HepG2 (cell line): ENCODE data around the gene CD80. TPM values are rescaled to one million over a fixed set of nuclear protein-coding genes. Genes with fewer than 3 reads are reported as not detected.

ENCODE experiments used
- BRCA1 ChIP-seq: sonication (generic); formaldehyde crosslinking; IDR thresholded peaks from 2 replicates; pipeline ENCODE4 v1.4.0; 2020; ENCODE audit warnings: missing genetic modification reagents
- KDM4B ChIP-seq: sonication (generic); formaldehyde crosslinking; IDR thresholded peaks from 2 replicates; pipeline ENCODE4 v1.4.0; 2020; ENCODE audit warnings: missing genetic modification reagents
- PTBP1 ChIP-seq: fragments of 200-400 bp; formaldehyde crosslinking; IDR thresholded peaks from 2 replicates; pipeline ENCODE4 v1.6.1; 2018; ENCODE audit warnings: low read length, low read depth; ENCODE audit not compliant: poor library complexity, severe bottlenecking
- ZNF333 ChIP-seq: sonication (generic); formaldehyde crosslinking; IDR thresholded peaks from 2 replicates; pipeline ENCODE4 v1.4.0; 2020; ENCODE audit warnings: mild to moderate bottlenecking, missing genetic modification reagents, borderline replicate concordance
- ZNF644 ChIP-seq: IDR thresholded peaks from 2 replicates; pipeline ENCODE4 v1.6.1; 2016; ENCODE audit warnings: low read depth
- ZNF841 ChIP-seq: sonication (generic); formaldehyde crosslinking; IDR thresholded peaks from 2 replicates; pipeline ENCODE4 v1.8.1; 2023; ENCODE audit warnings: missing genetic modification reagents, borderline replicate concordance
- polyA plus RNA-seq, 8 experiments: library from polyadenylated mRNA; depleted of rRNA in 3 of 8; stranded (reverse) in 7 of 8; unstranded in 1 of 8; fragments of >200 nt; fragmentation: Illumina TruSeq in 4 of 8; extraction: Trizol in 4 of 8; gene quantifications; 2 replicates each; pipeline versions ENCODE4 v1.2.1 to v1.2.3, GENCODE V29; 2011 to 2016; ENCODE audit warnings: low read depth in 4 of 8, missing spikeins in 1 of 8, mixed read lengths in 1 of 8; ENCODE audit not compliant: insufficient read depth in 1 of 8
- total RNA-seq, 5 experiments: library from RNA; depleted of rRNA; stranded (reverse); fragments of >200 nt; fragmentation: Illumina TruSeq; extraction: Trizol; gene quantifications; 2 replicates each; pipeline ENCODE4 v1.2.3, GENCODE V29; 2016; ENCODE audit warnings: low read depth in 1 of 5
- TF ChIP-seq, protein P1 (sequence below): sonication (generic); formaldehyde crosslinking; IDR thresholded peaks from 2 replicates; pipeline ENCODE4 v1.4.0; 2020; ENCODE audit warnings: mild to moderate bottlenecking, low read depth, missing genetic modification reagents
- TF ChIP-seq, protein P2 (sequence below): sonication (generic); formaldehyde crosslinking; IDR thresholded peaks from 2 replicates; pipeline ENCODE4 v1.4.0; 2020; ENCODE audit warnings: missing genetic modification reagents, borderline replicate concordance
- TF ChIP-seq, protein P3 (sequence below): sonication (generic); formaldehyde crosslinking; IDR thresholded peaks from 2 replicates; pipeline ENCODE4 v1.4.0; 2020; ENCODE audit warnings: missing genetic modification reagents, borderline replicate concordance
- TF ChIP-seq, protein P4 (sequence below): sonication (generic); formaldehyde crosslinking; IDR thresholded peaks from 2 replicates; pipeline ENCODE4 v1.4.0; 2020; ENCODE audit warnings: missing genetic modification reagents, borderline replicate concordance
- TF ChIP-seq, protein P5 (sequence below): IDR thresholded peaks from 2 replicates; pipeline ENCODE4 v1.6.1; 2016; ENCODE audit warnings: low read depth, control low read depth
- TF ChIP-seq, protein P6 (sequence below): sonication (generic); formaldehyde crosslinking; IDR thresholded peaks from 2 replicates; pipeline ENCODE4 v1.5.0; 2020; ENCODE audit warnings: missing genetic modification reagents

CD80 gene
- total and polyA plus RNA-seq, 2 of the 13 experiments (the other 11 are each of a cell fraction or from before 2014, with no cell fraction given): not detected

DNA sequence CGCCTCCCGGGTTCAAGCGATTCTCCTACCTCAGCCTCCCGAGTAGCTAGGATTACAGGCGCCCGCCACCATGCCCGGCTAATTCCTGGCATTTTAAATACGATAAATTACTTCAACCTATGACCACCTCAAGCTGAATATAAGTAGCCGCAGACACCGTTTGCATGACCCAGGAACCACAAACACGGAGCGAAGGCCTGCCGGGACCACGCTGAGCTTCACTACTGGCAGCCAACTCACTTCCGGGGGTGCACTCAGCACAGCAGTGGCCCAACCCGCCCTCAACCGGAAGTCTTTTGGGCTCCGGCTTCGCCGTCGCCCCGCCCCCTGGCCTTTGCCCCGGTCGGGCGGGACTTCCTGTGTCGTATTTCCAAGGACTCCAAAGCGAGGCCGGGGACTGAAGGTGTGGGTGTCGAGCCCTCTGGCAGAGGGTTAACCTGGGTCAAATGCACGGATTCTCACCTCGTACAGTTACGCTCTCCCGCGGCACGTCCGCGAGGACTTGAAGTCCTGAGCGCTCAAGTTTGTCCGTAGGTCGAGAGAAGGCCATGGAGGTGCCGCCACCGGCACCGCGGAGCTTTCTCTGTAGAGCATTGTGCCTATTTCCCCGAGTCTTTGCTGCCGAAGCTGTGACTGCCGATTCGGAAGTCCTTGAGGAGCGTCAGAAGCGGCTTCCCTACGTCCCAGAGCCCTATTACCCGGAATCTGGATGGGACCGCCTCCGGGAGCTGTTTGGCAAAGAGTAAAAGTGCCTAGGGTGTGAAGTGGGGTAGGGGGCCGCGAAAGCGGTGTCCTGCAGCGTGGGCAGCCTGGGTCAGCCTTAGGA, 61.0 kb downstream of the CD80 start, which contains the start of gene TIMMDC1 (continued):
- TF ChIP-seq, protein P1, sequence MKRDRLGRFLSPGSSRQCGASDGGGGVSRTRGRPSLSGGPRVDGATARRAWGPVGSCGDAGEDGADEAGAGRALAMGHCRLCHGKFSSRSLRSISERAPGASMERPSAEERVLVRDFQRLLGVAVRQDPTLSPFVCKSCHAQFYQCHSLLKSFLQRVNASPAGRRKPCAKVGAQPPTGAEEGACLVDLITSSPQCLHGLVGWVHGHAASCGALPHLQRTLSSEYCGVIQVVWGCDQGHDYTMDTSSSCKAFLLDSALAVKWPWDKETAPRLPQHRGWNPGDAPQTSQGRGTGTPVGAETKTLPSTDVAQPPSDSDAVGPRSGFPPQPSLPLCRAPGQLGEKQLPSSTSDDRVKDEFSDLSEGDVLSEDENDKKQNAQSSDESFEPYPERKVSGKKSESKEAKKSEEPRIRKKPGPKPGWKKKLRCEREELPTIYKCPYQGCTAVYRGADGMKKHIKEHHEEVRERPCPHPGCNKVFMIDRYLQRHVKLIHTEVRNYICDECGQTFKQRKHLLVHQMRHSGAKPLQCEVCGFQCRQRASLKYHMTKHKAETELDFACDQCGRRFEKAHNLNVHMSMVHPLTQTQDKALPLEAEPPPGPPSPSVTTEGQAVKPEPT (CRISPR knock-in tag): peak; percentile 76; the same call in 1 of the 2 replicates
- TF ChIP-seq, protein P2, sequence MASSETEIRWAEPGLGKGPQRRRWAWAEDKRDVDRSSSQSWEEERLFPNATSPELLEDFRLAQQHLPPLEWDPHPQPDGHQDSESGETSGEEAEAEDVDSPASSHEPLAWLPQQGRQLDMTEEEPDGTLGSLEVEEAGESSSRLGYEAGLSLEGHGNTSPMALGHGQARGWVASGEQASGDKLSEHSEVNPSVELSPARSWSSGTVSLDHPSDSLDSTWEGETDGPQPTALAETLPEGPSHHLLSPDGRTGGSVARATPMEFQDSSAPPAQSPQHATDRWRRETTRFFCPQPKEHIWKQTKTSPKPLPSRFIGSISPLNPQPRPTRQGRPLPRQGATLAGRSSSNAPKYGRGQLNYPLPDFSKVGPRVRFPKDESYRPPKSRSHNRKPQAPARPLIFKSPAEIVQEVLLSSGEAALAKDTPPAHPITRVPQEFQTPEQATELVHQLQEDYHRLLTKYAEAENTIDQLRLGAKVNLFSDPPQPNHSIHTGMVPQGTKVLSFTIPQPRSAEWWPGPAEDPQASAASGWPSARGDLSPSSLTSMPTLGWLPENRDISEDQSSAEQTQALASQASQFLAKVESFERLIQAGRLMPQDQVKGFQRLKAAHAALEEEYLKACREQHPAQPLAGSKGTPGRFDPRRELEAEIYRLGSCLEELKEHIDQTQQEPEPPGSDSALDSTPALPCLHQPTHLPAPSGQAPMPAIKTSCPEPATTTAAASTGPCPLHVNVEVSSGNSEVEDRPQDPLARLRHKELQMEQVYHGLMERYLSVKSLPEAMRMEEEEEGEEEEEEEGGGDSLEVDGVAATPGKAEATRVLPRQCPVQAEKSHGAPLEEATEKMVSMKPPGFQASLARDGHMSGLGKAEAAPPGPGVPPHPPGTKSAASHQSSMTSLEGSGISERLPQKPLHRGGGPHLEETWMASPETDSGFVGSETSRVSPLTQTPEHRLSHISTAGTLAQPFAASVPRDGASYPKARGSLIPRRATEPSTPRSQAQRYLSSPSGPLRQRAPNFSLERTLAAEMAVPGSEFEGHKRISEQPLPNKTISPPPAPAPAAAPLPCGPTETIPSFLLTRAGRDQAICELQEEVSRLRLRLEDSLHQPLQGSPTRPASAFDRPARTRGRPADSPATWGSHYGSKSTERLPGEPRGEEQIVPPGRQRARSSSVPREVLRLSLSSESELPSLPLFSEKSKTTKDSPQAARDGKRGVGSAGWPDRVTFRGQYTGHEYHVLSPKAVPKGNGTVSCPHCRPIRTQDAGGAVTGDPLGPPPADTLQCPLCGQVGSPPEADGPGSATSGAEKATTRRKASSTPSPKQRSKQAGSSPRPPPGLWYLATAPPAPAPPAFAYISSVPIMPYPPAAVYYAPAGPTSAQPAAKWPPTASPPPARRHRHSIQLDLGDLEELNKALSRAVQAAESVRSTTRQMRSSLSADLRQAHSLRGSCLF: no peak
- peak; percentile 47; the same call in 1 of the 2 replicates for TF ChIP-seq ZNF333 (CRISPR knock-in tag)
- TF ChIP-seq, protein P3, sequence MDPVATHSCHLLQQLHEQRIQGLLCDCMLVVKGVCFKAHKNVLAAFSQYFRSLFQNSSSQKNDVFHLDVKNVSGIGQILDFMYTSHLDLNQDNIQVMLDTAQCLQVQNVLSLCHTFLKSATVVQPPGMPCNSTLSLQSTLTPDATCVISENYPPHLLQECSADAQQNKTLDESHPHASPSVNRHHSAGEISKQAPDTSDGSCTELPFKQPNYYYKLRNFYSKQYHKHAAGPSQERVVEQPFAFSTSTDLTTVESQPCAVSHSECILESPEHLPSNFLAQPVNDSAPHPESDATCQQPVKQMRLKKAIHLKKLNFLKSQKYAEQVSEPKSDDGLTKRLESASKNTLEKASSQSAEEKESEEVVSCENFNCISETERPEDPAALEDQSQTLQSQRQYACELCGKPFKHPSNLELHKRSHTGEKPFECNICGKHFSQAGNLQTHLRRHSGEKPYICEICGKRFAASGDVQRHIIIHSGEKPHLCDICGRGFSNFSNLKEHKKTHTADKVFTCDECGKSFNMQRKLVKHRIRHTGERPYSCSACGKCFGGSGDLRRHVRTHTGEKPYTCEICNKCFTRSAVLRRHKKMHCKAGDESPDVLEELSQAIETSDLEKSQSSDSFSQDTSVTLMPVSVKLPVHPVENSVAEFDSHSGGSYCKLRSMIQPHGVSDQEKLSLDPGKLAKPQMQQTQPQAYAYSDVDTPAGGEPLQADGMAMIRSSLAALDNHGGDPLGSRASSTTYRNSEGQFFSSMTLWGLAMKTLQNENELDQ (CRISPR knock-in tag): no peak
- TF ChIP-seq, protein P4, sequence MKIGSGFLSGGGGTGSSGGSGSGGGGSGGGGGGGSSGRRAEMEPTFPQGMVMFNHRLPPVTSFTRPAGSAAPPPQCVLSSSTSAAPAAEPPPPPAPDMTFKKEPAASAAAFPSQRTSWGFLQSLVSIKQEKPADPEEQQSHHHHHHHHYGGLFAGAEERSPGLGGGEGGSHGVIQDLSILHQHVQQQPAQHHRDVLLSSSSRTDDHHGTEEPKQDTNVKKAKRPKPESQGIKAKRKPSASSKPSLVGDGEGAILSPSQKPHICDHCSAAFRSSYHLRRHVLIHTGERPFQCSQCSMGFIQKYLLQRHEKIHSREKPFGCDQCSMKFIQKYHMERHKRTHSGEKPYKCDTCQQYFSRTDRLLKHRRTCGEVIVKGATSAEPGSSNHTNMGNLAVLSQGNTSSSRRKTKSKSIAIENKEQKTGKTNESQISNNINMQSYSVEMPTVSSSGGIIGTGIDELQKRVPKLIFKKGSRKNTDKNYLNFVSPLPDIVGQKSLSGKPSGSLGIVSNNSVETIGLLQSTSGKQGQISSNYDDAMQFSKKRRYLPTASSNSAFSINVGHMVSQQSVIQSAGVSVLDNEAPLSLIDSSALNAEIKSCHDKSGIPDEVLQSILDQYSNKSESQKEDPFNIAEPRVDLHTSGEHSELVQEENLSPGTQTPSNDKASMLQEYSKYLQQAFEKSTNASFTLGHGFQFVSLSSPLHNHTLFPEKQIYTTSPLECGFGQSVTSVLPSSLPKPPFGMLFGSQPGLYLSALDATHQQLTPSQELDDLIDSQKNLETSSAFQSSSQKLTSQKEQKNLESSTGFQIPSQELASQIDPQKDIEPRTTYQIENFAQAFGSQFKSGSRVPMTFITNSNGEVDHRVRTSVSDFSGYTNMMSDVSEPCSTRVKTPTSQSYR (CRISPR knock-in tag): no peak
- no peak for TF ChIP-seq KDM4B (CRISPR knock-in tag)
- no peak for TF ChIP-seq PTBP1
- TF ChIP-seq ZNF841 (CRISPR knock-in tag): peak; percentile 75
- TF ChIP-seq ZNF644 (CRISPR knock-in tag): no peak
- no peak for TF ChIP-seq BRCA1 (CRISPR knock-in tag)
- TF ChIP-seq, protein P5, sequence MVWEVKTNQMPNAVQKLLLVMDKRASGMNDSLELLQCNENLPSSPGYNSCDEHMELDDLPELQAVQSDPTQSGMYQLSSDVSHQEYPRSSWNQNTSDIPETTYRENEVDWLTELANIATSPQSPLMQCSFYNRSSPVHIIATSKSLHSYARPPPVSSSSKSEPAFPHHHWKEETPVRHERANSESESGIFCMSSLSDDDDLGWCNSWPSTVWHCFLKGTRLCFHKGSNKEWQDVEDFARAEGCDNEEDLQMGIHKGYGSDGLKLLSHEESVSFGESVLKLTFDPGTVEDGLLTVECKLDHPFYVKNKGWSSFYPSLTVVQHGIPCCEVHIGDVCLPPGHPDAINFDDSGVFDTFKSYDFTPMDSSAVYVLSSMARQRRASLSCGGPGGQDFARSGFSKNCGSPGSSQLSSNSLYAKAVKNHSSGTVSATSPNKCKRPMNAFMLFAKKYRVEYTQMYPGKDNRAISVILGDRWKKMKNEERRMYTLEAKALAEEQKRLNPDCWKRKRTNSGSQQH (CRISPR knock-in tag): no peak
- TF ChIP-seq, protein P6, sequence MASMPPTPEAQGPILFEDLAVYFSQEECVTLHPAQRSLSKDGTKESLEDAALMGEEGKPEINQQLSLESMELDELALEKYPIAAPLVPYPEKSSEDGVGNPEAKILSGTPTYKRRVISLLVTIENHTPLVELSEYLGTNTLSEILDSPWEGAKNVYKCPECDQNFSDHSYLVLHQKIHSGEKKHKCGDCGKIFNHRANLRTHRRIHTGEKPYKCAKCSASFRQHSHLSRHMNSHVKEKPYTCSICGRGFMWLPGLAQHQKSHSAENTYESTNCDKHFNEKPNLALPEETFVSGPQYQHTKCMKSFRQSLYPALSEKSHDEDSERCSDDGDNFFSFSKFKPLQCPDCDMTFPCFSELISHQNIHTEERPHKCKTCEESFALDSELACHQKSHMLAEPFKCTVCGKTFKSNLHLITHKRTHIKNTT (CRISPR knock-in tag): no peak
